Parathyroid adenoma (tissue), 2 donors: ENCODE data around the gene HIF3A.

Experiments used
- H2AFZ ChIP-seq: fragments of 300-600 bp; sonication (generic); one replicate; pipeline ENCODE4 v1.7.0; 2017; ENCODE audit warnings: antibody characterized with exemption, mild to moderate bottlenecking
- H3K27ac ChIP-seq: fragments of 300-600 bp; sonication (generic); one replicate; pipeline ENCODE4 v1.7.0; 2017
- H3K27me3 ChIP-seq: fragments of 300-600 bp; sonication (generic); one replicate; pipeline ENCODE4 v1.7.0; 2017; ENCODE audit warnings: low read length; ENCODE audit not compliant: control insufficient read depth, insufficient read depth
- H3K36me3 ChIP-seq: fragments of 300-600 bp; sonication (generic); one replicate; pipeline ENCODE4 v1.7.0; 2017; ENCODE audit warnings: low read length; ENCODE audit not compliant: control insufficient read depth, insufficient read depth
- H3K4me1 ChIP-seq: fragments of 300-600 bp; sonication (generic); one replicate; pipeline ENCODE4 v1.7.0; 2017; ENCODE audit warnings: control low read depth
- H3K4me2 ChIP-seq: fragments of 300-600 bp; sonication (generic); one replicate; pipeline ENCODE4 v1.7.0; 2017; ENCODE audit warnings: low read length
- H3K4me3 ChIP-seq: fragments of 300-600 bp; sonication (generic); one replicate; pipeline ENCODE4 v1.7.0; 2017; ENCODE audit warnings: low read depth, low read length
- H3K79me2 ChIP-seq: fragments of 300-600 bp; sonication (generic); one replicate; pipeline ENCODE4 v1.7.0; 2017; ENCODE audit warnings: control low read depth
- H3K9ac ChIP-seq: fragments of 300-600 bp; sonication (generic); one replicate; pipeline ENCODE4 v1.7.0; 2017; ENCODE audit warnings: mild to moderate bottlenecking
- H3K9me3 ChIP-seq: fragments of 300-600 bp; sonication (generic); one replicate; pipeline ENCODE4 v1.7.0; 2017; ENCODE audit warnings: low read length; ENCODE audit not compliant: control insufficient read depth
- TF ChIP-seq, protein P1 (sequence below): fragments of 300-600 bp; sonication (generic); IDR thresholded peaks from one replicate; pipeline ENCODE4 v1.7.0; 2017; ENCODE audit warnings: antibody characterized with exemption, mild to moderate bottlenecking
- donor health status: primary hyperparathyroidism.

HIF3A gene

DNA sequence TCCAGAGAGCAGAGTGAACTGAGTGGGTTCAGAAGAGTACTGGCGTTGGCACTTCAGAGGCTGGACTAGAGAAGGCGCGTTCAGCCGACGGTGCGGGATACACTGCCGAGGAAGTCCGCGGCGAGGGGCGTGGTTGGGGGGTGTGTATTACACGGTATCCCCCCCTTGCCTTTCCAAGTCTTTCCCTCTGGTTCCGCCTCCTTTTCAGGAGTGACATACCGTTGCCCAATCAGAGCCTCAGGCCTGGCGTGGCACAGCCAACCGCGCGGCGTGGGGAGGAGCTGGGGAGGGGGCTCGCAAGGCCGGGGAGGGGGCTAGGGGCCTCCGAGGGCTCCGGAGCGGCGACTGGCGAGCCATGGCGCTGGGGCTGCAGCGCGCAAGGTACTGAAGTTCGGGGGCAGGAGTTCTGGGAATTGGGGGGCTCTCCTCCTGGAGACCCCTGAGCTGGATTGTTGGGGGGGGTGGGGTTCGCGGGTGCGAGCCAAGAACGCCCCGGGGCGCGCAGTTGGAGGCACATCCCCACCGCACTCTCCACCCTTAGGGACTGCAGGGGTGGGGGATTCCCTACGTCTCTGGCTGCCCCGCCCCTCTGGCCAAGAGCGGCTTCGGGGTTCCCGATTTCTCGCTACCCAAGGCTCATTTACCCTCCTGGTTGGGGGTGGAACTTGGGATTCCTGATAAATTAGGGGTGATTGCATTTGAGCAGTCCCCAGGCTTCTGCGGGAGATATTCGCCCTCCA, at the start of gene HIF3A:
Gene HIF3A (plus strand): TSS at position 321 of the 740 bp plus-strand sequence. CDS start 35 bp downstream, at position 356.
- H3K4me1 ChIP-seq, result peaks cover 15% of the 10 kb centered on the region
- H3K4me3 ChIP-seq, result no peak within 1 kb of the TSS
- no peaks in the 10 kb centered on the region for H3K79me2 ChIP-seq
- H3K9me3 ChIP-seq, result no peaks in the 10 kb centered on the region
- no peak within 1 kb of the TSS for H3K4me2 ChIP-seq
- H3K36me3 ChIP-seq, result no peaks in the 10 kb centered on the region
- H2AFZ ChIP-seq, result peak within 1 kb of the TSS; percentile 3
- no peaks in the 10 kb centered on the region for H3K27me3 ChIP-seq
- TF ChIP-seq, protein P1, sequence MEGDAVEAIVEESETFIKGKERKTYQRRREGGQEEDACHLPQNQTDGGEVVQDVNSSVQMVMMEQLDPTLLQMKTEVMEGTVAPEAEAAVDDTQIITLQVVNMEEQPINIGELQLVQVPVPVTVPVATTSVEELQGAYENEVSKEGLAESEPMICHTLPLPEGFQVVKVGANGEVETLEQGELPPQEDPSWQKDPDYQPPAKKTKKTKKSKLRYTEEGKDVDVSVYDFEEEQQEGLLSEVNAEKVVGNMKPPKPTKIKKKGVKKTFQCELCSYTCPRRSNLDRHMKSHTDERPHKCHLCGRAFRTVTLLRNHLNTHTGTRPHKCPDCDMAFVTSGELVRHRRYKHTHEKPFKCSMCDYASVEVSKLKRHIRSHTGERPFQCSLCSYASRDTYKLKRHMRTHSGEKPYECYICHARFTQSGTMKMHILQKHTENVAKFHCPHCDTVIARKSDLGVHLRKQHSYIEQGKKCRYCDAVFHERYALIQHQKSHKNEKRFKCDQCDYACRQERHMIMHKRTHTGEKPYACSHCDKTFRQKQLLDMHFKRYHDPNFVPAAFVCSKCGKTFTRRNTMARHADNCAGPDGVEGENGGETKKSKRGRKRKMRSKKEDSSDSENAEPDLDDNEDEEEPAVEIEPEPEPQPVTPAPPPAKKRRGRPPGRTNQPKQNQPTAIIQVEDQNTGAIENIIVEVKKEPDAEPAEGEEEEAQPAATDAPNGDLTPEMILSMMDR, result no peak
- no peak within 1 kb of the TSS for H3K27ac ChIP-seq
- H3K9ac ChIP-seq, result no peak within 1 kb of the TSS

DNA sequence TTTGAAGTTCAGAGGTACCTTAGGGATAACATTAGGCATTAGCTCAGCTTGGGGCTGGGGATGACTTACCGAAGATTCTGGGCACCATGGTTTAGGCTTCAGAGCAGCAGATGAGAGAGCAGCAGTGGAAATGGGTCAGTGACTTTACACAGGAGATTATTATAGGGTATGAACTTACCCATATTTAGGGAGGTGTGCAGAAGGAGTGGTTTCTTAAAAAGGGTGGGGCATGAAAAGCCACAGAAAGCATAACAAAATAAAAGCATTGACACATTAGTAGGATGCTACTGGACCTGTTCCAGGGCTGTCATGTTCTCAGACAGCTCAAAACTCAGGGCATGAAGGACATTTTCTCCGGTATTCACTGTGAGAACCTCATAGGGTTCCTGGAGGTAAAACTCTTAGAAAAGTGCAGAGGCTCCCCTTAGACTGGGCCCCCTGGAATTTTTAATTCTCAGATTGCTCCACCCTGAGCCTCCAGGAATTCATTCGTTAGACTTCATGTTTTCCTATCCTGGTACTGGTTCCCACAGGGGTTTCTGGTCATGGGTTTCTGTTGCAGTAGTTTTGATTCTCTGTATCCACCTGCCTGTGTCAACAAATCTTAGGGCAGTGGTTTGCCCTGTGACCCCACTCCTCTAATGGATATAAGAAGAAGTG, 46.6 kb upstream of the HIF3A start:
- no peaks in the 10 kb centered on the region for H3K27me3 ChIP-seq
- H3K27ac ChIP-seq, result no peak overlapping the region

DNA sequence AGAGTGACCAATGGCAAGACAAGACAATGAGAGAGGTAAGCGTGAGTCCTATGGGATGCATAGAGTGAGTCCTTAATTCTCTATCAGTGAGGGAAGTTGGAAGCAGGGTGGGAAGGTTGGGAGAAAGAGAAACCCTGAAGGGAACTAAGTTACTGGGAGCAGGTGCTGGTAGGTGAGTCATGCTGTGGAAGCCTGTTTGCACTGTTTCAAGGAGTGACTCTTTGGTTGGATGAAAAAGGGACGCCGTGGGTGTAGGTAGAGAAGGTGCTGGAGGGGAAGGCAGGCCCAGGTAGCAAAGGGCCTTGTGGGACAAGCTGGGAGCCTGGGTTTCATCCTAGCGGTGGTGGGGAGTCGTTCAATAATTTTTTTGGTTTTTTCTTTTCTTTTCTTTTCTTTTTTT, 45.4 kb upstream of the HIF3A start:
- no peak overlapping the region for H3K4me3 ChIP-seq

More for the DNA sequence above, 46.6 kb upstream of the HIF3A start:
- no peaks in the 10 kb centered on the region for H3K9me3 ChIP-seq
- H2AFZ ChIP-seq, result peak overlapping the region; percentile 25
- no peak overlapping the region for H3K9ac ChIP-seq
- no peaks in the 10 kb centered on the region for H3K79me2 ChIP-seq
- H3K36me3 ChIP-seq, result no peaks in the 10 kb centered on the region
- peaks cover 6% of the 10 kb centered on the region for H3K4me1 ChIP-seq
- no peak overlapping the region for H3K4me2 ChIP-seq
- TF ChIP-seq, protein P1, result no peak
- H3K4me3 ChIP-seq, result no peak overlapping the region

DNA sequence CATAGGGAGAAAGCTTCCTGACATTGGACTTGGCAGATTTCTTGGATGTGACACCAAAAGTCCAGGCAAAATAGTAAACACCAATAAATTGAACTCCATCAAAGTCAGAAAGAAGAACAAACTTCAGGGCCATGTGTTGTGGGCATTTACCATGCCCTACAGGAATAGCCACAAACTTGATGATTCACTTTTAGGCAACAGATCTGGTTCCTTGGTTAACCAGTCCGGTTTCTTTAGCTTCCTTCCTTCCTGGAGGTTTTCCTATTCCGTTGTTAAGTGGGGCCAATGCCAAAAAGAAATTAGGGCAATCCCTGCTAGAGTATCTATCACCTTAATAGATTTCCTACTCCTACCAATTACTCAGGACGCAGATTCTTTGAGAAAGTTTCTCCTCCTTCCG, 42.1 kb upstream of the HIF3A start:
- Histone ChIP-seq H3K27ac (no peak overlapping the region), H3K9me3 (no peaks in the 10 kb centered on the region), H3K27me3 (no peaks in the 10 kb centered on the region), H3K79me2 (no peaks in the 10 kb centered on the region), H3K36me3 (no peaks in the 10 kb centered on the region), H3K9ac (no peak overlapping the region), H3K4me2 (no peak overlapping the region), H3K4me3 (no peak overlapping the region), H2AFZ (no peak overlapping the region), H3K4me1 (peaks cover 6% of the 10 kb centered on the region)
- TF ChIP-seq, protein P1, result no peak

More for the DNA sequence above, 45.4 kb upstream of the HIF3A start:
- Histone ChIP-seq H3K9ac (no peak overlapping the region), H3K79me2 (no peaks in the 10 kb centered on the region), H3K4me2 (no peak overlapping the region), H3K4me1 (peaks cover 6% of the 10 kb centered on the region), H3K27me3 (no peaks in the 10 kb centered on the region), H2AFZ (no peak overlapping the region), H3K27ac (no peak overlapping the region), H3K36me3 (no peaks in the 10 kb centered on the region), H3K9me3 (no peaks in the 10 kb centered on the region)
- TF ChIP-seq, protein P1, result no peak
